Measurements from ENCODE around the gene NUDT6. TPM values are rescaled to one million over a fixed set of nuclear protein-coding genes. Genes with fewer than 3 reads are reported as not detected.
"Not testable (repeated sequence)": the region's sequence is repeated elsewhere in the genome, so short reads cannot be mapped to it uniquely, and the experiment has no call there.

Gene NUDT6
- total RNA-seq, 1 experiment from 2014 or later = 11.8 TPM

DNA sequence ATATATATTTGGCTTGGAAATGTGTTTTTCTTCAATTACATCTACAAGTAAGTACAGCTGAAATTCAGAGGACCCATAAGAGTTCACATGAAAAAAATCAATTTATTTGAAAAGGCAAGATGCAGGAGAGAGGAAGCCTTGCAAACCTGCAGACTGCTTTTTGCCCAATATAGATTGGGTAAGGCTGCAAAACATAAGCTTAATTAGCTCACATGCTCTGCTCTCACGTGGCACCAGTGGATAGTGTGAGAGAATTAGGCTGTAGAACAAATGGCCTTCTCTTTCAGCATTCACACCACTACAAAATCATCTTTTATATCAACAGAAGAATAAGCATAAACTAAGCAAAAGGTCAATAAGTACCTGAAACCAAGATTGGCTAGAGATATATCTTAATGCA lies 26.1 kb downstream of the NUDT6 start:
- in situ Hi-C loops (cut with HindIII; ENCODE audit: low pct_unique_long_range_greater_than_20kb, low sequenced_read_pairs) = no loop called here
- peak; percentile 57 for DNase-seq (ENCODE audit: low read depth, low spot score)

DNA sequence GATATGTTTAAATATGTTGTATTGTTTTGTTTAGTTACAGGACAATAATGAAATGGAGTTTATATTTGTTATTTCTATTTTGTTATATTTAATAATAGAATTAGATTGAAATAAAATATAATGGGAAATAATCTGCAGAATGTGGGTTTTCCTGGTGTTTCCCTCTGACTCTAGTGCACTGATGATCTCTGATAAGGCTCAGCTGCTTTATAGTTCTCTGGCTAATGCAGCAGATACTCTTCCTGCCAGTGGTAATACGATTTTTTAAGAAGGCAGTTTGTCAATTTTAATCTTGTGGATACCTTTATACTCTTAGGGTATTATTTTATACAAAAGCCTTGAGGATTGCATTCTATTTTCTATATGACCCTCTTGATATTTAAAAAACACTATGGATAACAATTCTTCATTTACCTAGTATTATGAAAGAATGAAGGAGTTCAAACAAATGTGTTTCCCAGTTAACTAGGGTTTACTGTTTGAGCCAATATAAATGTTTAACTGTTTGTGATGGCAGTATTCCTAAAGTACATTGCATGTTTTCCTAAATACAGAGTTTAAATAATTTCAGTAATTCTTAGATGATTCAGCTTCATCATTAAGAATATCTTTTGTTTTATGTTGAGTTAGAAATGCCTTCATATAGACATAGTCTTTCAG lies 26.9 kb downstream of the NUDT6 start:
- in situ Hi-C loops (cut with HindIII; ENCODE audit: low pct_unique_long_range_greater_than_20kb, low sequenced_read_pairs) = no loop called here
- no peak for DNase-seq (ENCODE audit: low read depth, low spot score)

DNA sequence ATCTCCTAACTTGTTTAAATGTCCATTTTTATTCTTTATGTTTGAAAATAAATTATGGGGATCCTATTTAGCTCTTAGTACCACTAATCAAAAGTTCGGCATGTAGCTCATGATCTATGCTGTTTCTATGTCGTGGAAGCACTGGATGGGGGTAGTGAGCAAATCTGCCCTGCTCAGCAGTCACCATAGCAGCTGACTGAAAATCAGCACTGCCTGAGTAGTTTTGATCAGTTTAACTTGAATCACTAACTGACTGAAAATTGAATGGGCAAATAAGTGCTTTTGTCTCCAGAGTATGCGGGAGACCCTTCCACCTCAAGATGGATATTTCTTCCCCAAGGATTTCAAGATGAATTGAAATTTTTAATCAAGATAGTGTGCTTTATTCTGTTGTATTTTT lies 27.6 kb downstream of the NUDT6 start:
- in situ Hi-C loops (cut with HindIII; ENCODE audit: low pct_unique_long_range_greater_than_20kb, low sequenced_read_pairs) = no loop called here

DNA sequence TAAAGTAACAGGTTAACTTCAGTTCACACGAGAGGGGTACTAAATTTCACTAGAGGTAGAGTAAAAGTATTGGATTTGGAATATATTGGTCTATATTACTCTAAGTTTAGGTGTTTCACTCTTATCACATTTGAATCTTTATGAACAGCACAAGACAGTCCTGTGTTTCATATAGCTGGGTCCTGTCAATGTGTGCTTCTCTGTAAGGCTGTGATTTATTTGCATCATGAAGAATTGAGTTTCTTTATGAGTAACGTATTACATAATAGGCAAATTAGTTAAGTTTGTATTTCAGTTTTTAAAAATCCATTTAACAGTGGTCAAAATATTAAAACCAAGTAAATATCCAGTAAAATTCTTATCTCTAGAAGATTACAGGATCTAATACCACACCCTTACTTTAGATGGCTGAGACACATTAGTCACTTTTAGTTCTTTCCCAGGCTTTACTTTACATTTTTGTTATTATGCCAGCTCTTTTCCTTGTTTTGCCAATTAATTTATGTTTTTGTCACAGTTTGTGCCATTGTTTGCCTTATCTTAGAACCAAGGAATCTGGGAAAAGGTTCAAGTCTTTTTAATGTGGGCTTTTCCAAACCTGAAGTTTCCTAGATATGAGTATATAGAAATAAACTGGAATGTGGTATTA lies 32.1 kb downstream of the NUDT6 start:
- no peak for DNase-seq (ENCODE audit: low read depth, low spot score)
- in situ Hi-C loops (cut with HindIII; ENCODE audit: low pct_unique_long_range_greater_than_20kb, low sequenced_read_pairs) = no loop called here

More for the DNA sequence above, 27.6 kb downstream of the NUDT6 start:
- peak; percentile 58 for DNase-seq (ENCODE audit: low read depth, low spot score)

DNA sequence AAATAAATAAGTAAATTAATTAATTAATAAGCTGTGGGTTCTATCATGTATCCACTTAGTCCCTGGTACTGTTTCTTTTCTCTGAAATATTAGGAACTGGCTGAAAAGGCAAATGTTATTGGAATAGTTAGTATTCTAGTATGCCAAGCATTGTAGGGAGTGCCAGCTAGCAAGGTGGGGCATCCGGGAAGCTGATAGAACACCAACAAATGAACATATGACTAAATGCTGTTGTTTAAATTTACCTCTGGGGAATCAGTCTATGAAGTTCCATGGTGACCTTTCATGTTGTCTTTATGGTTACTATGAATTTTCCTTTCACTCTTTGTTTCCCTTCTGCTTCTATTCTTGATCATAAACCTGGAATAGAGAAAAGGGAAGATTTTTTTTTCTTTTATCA lies 32.7 kb downstream of the NUDT6 start:
- DNase-seq (ENCODE audit: low read depth, low spot score) = no peak
- in situ Hi-C loops (cut with HindIII; ENCODE audit: low pct_unique_long_range_greater_than_20kb, low sequenced_read_pairs) = no loop called here

DNA sequence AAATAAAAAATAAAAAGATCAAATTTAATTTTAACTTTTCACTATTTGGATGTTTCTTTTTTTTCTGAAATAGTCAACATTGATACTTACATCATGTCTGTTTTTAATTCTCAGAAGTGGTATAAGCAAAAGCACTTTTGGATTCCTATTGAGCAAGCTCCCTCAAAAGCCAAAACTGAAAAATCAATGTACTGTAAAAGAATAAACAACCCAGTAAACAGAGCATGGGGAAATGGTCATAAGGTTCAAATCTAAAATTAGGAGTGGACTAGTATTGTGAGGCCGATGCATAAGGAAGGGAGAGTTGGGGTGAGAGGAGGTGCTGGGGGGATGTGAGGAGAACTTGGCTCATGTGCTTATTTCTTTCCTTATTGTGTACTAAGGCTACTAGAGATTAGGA lies 37.9 kb downstream of the NUDT6 start:
- in situ Hi-C loops (cut with HindIII; ENCODE audit: low pct_unique_long_range_greater_than_20kb, low sequenced_read_pairs) = no loop called here

DNA sequence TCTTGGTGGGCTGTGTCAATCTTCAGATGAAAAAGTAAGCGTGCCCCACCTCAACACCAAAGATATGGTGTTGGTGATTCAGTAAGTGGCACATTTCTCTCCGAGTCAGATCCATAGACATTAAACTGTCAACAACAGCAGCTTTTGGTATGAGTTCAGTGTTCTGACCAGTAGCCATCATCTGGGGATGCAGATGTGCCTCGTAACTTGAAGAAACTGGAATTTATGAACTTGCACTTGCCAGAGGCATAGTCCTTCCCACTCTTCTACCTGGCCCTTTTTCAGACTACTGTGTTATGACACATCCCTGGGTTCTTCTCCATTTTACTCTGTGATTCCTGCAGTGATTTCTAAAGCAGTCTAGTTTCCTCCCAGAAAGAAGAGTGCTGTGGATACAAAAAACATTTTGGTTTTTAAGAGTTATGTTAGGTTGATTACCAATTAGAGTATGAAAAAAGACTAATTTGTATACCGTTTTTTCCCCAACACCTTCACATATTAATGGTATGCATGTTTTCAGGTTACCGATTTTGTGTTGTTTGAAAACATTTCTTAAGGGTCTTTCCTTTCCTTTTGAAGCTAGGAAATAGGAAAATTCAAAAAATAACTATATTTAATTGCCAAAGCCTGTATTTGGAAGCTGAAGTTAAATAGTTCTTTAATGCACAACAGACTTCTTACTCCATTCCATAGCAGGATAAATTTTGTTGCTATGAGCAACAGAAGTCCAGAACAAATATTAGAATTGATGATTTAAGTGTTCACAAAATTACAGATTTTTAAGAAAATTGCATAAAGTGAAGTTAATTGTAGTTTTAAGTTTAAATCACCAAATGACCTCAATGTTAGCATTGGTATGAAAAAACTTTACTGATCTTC lies 39.3 kb downstream of the NUDT6 start:
- in situ Hi-C loops (cut with HindIII; ENCODE audit: low pct_unique_long_range_greater_than_20kb, low sequenced_read_pairs) = no loop called here
- no peak for DNase-seq (ENCODE audit: low read depth, low spot score)

More for the DNA sequence above, 37.9 kb downstream of the NUDT6 start:
- DNase-seq (ENCODE audit: low read depth, low spot score) = no peak

DNA sequence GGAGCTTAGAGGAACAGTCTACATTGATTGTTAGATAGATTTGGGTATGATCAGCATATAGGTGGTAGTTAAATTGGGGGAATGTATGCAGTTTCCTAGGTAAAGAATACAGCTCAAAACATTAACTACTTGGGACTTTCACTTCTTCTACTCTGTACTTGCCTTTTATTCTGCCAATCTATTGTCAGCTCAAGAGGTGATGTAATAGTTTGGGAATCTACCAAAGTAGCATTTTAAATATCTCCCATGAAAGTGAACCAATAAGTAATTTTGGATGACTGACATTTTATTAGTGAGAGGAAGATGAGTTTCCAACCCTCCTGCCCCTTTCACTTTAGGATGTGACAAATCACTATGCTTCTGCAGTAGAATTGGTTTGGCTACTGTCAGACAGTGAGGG lies 43.4 kb downstream of the NUDT6 start:
- DNase-seq (ENCODE audit: low read depth, low spot score) = no peak
- in situ Hi-C loops (cut with HindIII; ENCODE audit: low pct_unique_long_range_greater_than_20kb, low sequenced_read_pairs) = no loop called here

DNA sequence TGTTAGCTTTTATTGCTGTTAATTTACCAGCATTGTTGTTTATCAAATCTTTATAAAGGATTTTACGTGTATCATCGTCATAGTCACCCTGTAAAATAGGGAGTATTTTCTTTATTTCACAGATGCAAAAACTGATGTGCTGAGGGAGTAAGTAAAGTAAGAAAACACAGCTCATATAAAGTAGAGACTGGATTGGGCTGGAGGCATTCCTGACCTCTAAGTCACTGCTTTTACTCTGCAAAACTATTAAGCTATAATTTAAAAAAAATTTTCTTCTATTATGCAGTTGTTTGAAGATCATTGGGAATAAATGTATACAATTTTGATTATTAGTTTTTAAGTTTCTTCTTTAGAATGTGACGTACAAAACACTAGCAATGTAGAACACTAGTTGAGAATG lies 45.9 kb downstream of the NUDT6 start:
- DNase-seq (ENCODE audit: low read depth, low spot score) = no peak
- in situ Hi-C loops (cut with HindIII; ENCODE audit: low pct_unique_long_range_greater_than_20kb, low sequenced_read_pairs) = no loop called here

DNA sequence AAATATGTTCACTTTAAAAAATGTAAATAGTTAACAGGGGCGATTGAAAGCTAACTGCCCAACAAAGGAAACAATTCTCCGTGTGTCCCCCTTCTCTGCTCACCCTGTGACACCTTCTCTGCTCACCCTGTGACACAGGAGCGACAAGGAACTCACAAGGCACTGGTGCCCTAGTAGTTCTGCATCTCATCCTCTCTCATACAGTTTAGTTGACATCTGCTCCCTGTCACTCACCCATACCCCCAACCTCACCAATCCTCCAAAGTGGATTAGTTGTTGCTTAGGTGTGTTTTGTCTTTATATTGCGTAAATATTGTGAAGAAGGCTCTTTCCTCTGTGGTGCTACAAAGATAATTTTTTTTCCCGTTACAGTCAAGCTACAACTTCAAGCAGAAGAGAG lies 46.4 kb downstream of the NUDT6 start:
- DNase-seq (ENCODE audit: low read depth, low spot score) = no peak
- in situ Hi-C loops (cut with HindIII; ENCODE audit: low pct_unique_long_range_greater_than_20kb, low sequenced_read_pairs) = no loop called here

DNA sequence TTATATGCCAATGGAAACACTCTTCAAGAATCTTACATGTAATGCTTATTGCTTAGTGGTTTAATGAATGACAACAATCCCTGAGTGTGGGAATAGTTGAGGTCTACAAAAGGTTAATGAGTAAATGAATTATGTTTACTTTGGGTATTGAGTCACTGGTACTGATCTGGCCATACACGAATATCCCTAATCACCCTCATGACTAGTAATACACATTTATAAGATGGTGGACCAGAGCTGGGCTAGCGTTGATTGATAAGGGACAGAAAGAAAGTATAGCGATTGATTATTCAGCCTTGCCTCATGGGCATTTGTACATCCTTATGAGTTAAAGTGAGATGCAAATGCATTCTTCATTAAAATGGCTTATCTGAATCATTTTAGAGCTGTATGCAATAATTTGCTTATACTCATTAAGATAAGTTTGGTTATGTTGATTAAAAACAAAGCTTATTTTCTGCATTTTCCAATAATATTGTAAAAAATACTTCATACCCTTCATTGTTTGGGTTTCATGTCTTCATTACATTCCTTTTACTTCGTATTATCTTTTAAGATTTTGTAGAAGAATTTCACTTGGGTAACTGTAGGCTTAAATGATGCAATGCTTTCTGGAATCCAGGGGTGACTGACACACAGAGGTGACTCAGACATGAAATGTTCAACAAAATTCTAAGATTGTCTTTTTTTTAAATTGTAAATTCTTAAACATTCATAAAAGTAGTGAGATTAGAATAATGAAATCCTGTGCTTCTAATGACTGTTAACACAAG lies 48.4 kb downstream of the NUDT6 start:
- no peak for DNase-seq (ENCODE audit: low read depth, low spot score)
- in situ Hi-C loops (cut with HindIII; ENCODE audit: low pct_unique_long_range_greater_than_20kb, low sequenced_read_pairs) = no loop called here

DNA sequence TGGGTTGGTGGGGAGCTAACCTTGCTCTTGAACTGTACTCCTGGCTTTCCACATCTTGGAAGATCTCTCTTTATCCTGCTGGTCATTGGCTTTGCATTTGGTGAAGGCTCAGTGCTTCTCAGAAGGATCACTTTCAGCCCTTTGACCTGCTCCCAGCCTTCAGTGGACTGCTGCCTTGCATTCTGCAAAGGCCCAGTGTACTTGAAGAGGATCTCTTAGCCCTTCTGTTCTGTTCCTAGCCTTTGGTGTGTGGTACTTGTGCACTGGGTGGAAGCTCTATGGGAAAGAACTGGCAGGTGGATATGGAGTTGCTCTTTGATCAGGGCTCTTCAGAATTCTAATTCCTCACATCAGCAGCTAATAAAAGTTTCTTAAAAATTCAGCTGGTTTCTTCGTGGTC lies 49.3 kb downstream of the NUDT6 start:
- DNase-seq (ENCODE audit: low read depth, low spot score) = no peak
- in situ Hi-C loops (cut with HindIII; ENCODE audit: low pct_unique_long_range_greater_than_20kb, low sequenced_read_pairs) = no loop called here

DNA sequence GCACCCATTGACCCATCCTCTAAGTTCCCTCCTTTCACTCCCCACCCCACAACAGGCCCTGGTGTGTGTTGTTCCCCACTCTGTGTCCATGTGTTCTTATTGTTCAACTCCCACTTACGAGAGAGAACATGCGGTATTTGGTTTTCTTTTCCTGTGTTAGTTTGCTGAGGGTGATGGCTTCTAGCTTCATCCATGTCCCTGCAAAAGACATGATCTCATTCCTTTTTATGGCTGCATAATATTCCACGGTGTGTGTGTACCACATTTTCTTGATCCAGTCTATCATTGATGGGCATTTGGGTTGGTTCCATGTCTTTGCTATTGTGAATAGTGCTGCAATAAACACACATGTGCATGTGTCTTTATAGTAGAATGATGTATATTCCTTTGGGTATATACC lies 54.2 kb downstream of the NUDT6 start:
- in situ Hi-C loops (cut with HindIII; ENCODE audit: low pct_unique_long_range_greater_than_20kb, low sequenced_read_pairs); DNase-seq (ENCODE audit: low read depth, low spot score): not testable (repeated sequence)

DNA sequence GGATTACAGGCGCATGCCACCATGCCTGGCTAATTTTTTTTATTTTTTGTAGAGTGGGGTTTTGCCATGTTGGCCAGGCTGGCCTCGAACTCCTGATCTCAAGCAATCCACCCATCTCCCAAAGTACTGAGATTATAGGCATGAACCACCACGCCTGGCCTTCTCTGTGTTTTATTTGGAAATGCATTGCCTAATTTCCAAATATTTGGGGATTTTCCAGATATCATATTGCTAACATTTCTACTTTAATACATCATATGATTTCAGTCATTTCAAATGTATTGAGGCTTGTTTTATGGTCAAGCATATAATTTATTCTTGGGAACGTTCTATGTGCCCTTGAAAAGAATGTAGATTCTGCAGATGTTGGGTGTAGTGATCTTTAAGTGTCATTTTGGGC lies 57.0 kb downstream of the NUDT6 start:
- in situ Hi-C loops (cut with HindIII; ENCODE audit: low pct_unique_long_range_greater_than_20kb, low sequenced_read_pairs) = no loop called here
- no peak for DNase-seq (ENCODE audit: low read depth, low spot score)

DNA sequence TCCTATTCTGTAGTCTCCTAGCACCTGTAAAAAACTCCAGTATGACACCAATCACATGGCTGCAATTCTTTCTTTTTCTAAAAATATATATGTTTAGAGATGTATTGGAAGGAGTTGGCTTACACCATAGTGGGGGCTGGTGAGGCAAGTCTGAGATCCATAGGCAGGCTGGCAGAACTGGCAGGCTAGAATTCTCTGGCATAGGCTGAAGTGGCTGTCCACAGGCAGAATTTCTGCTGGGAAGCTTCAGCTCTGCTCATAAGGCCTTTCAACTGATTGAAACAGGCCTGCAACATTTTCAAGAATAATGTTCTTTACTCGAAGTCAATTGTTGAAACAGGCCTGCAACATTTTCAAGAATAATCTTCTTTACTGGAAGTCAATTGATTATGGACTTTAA lies 58.8 kb downstream of the NUDT6 start:
- in situ Hi-C loops (cut with HindIII; ENCODE audit: low pct_unique_long_range_greater_than_20kb, low sequenced_read_pairs) = no loop called here
- DNase-seq (ENCODE audit: low read depth, low spot score) = no peak

DNA sequence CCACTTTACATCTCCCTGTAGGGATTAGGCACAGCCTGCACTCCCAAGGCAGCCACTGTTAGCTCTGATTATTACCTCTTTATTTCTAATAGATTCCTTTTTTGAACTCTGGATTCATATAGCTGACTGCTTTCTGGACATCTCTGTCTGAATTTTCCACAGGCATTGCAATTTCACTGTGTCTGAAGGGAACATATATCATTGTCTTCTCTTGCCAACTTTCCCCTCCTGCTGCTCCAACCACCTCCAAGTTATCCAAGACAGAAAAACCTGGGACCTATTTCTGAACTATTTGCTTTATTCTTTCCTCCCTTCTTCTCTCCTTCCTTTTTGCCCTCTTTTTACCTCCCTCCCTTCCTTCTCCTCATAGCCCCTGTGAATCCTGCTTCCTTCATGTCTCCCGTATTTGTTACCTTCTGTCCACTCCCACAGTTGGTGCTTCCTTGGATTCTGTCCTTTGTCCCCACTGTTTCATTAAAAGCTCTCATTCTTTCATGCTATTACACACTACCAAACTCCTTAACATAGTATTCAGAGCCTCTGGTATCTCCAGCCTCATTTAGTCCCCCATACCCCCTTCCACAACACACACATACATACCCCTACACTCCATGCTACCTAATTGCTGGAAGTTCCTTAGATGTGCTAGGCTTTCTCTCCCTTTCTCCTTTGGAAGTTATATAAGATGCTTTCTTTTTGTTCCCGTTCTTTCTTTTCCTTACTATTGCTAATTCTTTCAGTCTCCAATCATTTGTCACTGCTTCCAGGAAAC lies 61.0 kb downstream of the NUDT6 start:
- no peak for DNase-seq (ENCODE audit: low read depth, low spot score)
- in situ Hi-C loops (cut with HindIII; ENCODE audit: low pct_unique_long_range_greater_than_20kb, low sequenced_read_pairs) = no loop called here

DNA sequence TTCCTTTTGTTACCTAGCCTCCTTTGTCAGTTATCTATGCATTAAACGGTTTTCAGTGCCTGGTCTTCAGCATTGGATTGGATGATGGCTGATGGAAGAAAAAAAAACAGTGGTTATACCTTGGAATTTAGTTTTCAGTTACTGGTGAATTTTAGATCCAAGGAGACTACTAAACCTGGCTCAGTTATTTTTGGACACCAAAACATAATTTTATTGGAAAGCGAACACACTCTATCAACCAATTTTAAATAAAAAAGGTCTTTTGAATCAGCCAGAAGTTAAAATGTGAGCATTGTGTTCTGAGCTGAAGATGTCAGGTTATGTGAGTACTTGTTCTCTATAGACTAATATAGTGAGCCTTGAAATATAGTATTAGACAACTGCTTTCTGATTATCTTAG lies 63.7 kb downstream of the NUDT6 start:
- no peak for DNase-seq (ENCODE audit: low read depth, low spot score)
- in situ Hi-C loops (cut with HindIII; ENCODE audit: low pct_unique_long_range_greater_than_20kb, low sequenced_read_pairs) = no loop called here
